Renal cortical epithelial cell (primary cell): ENCODE measurements around the gene TPR. TPM values are rescaled to one million over a fixed set of nuclear protein-coding genes. Genes with fewer than 3 reads are reported as not detected.

Source experiments
- DNase-seq: peaks from one replicate; pipeline ENCODE4 v3.0.0-alpha.2; 2011; ENCODE audit warnings: low read depth
- total RNA-seq: library from RNA; depleted of rRNA; stranded (reverse); fragments of >200 nt; gene quantifications from 2 replicates; pipeline ENCODE4 v1.2.3, GENCODE V29; 2014

Gene TPR
- total RNA-seq, 1 donor from 2014 or later = 106 TPM

GRCh38 chr1:186327331-186327730, 47.7 kb downstream of the TPR start:
- no peak for DNase-seq

- no peak for DNase-seq
These were observed 49.0 kb downstream of the TPR start for GRCh38 chr1:186326009-186326408.

GRCh38 chr1:186325239-186325638, 49.8 kb downstream of the TPR start:
- peak; percentile 7 for DNase-seq

GRCh38 chr1:186323865-186324264, 51.2 kb downstream of the TPR start:
- no peak for DNase-seq

GRCh38 chr1:186315570-186315969, 59.5 kb downstream of the TPR start:
- no peak for DNase-seq

GRCh38 chr1:186311375-186312051, 63.5 kb downstream of the TPR start:
- no peak for DNase-seq

GRCh38 chr1:186310307-186310706, 64.7 kb downstream of the TPR start:
- no peak for DNase-seq

GRCh38 chr1:186308264-186309060, 66.6 kb downstream of the TPR start:
- DNase-seq = no peak

GRCh38 chr1:186307445-186307844, 67.6 kb downstream of the TPR start:
- DNase-seq = no peak

GRCh38 chr1:186306533-186306932, 68.5 kb downstream of the TPR start:
- DNase-seq = no peak

- DNase-seq = peak; percentile 42
These were observed 69.8 kb downstream of the TPR start for GRCh38 chr1:186304982-186305949.

GRCh38 chr1:186303911-186304310, 71.1 kb downstream of the TPR start:
- DNase-seq = no peak

- DNase-seq = no peak
These were observed 72.6 kb downstream of the TPR start for GRCh38 chr1:186302381-186302920.

- no peak for DNase-seq
These were observed 73.6 kb downstream of the TPR start for GRCh38 chr1:186301448-186301847.

- DNase-seq = no peak
These were observed 75.0 kb downstream of the TPR start for GRCh38 chr1:186300056-186300455.

GRCh38 chr1:186299570-186299969, 75.5 kb downstream of the TPR start:
- DNase-seq = no peak

GRCh38 chr1:186298851-186299250, 76.2 kb downstream of the TPR start:
- DNase-seq = no peak

GRCh38 chr1:186297439-186298045, 77.5 kb downstream of the TPR start:
- peak; percentile 4 for DNase-seq

GRCh38 chr1:186295980-186296379, 79.1 kb downstream of the TPR start, which contains the start of gene PRG4:
Gene PRG4 (plus strand): TSS chr1:186296279.
- no peak for DNase-seq

- DNase-seq = no peak
These were observed 82.2 kb downstream of the TPR start for GRCh38 chr1:186292875-186293274.

- no peak for DNase-seq
These were observed 83.8 kb downstream of the TPR start for GRCh38 chr1:186291271-186291670.
